MCF 10A (cell line): ENCODE data around the gene OR10A5. TPM values are rescaled to one million over a fixed set of nuclear protein-coding genes. Genes with fewer than 3 reads are reported as not detected.
A peak's percentile ranks its signal among the peaks of the same experiment; 100 is the strongest.
"Not testable (repeated sequence)": the region's sequence is repeated elsewhere in the genome, so short reads cannot be mapped to it uniquely, and the experiment has no call there.

Source experiments
- Bru-seq: library from RNA; stranded (reverse); fragments of 400-500 nt; gene quantifications from one replicate; lab custom pipeline; 2021; lab: Mats Ljungman, UMichigan
- BruChase-seq, 2 experiments: library from RNA; stranded (reverse); fragments of 400-500 nt; gene quantifications; one replicate each; lab custom pipeline; 2021; lab: Mats Ljungman, UMichigan
- BruUV-seq: library from RNA; stranded (reverse); fragments of 400-500 nt; replicated peaks from 2 replicates; lab custom pipeline; 2021; lab: Mats Ljungman, UMichigan
- CTCF ChIA-PET: fragments of 300-600 bp; sonication (Branson Sonifier 250); formaldehyde crosslinking; extraction: SDS; loops from one replicate; lab custom pipeline; 2021; ENCODE audit warnings: antibody characterized with exemption, inconsistent platforms; lab: Yijun Ruan, JAX
- POLR2A ChIA-PET: fragments of 300-600, 350-650 bp; sonication (Branson Sonifier 250); formaldehyde crosslinking; extraction: SDS; loops from one replicate; lab custom pipeline; 2020; ENCODE audit warnings: antibody characterized with exemption, inconsistent platforms; lab: Yijun Ruan, JAX
- DNase-seq: peaks from one replicate; pipeline ENCODE4 v3.0.0-alpha.2; 2018; ENCODE audit not compliant: unreplicated experiment
- H3K27ac Mint-ChIP-seq: one replicate; pipeline ENCODE4 v1.8.0; 2022; ENCODE audit warnings: mild to moderate bottlenecking, low read depth, mixed read lengths; ENCODE audit not compliant: unreplicated experiment
- H3K27me3 Mint-ChIP-seq: one replicate; pipeline ENCODE4 v1.8.0; 2022; ENCODE audit warnings: mixed read lengths; ENCODE audit not compliant: insufficient read depth, unreplicated experiment
- H3K36me3 Mint-ChIP-seq: one replicate; pipeline ENCODE4 v1.8.0; 2022; ENCODE audit warnings: mild to moderate bottlenecking, moderate library complexity, mixed read lengths; ENCODE audit not compliant: insufficient read depth, unreplicated experiment
- H3K4me1 Mint-ChIP-seq: one replicate; pipeline ENCODE4 v1.8.0; 2022; ENCODE audit warnings: mixed read lengths; ENCODE audit not compliant: insufficient read depth, unreplicated experiment
- H3K4me3 Mint-ChIP-seq: one replicate; pipeline ENCODE4 v1.8.0; 2022; ENCODE audit warnings: mild to moderate bottlenecking, moderate library complexity, mixed read lengths; ENCODE audit not compliant: unreplicated experiment
- H3K9me3 Mint-ChIP-seq: one replicate; pipeline ENCODE4 v1.8.0; 2022; ENCODE audit warnings: mixed read lengths; ENCODE audit not compliant: unreplicated experiment
- CTCF ChIP-seq: fragments of 200-600 bp; IDR thresholded peaks from one replicate; pipeline ENCODE4 v1.8.0; 2022; ENCODE audit warnings: antibody characterized with exemption, mild to moderate bottlenecking; ENCODE audit not compliant: unreplicated experiment
- intact Hi-C: fragments of 100-400 bp; cut with micrococcal nuclease; formaldehyde crosslinking; loops from 2 replicates; pipeline ENCODE4 v1.14.1; 2022
- long read RNA-seq: library from polyadenylated mRNA; stranded (forward); transcript quantifications from one replicate; pipeline ENCODE4 v2.0.0, GENCODE V29; 2022
- total RNA-seq: library from RNA; stranded (reverse); gene quantifications from 2 replicates; pipeline ENCODE4 v1.2.3, GENCODE V29; 2022

Gene OR10A5, protein sequence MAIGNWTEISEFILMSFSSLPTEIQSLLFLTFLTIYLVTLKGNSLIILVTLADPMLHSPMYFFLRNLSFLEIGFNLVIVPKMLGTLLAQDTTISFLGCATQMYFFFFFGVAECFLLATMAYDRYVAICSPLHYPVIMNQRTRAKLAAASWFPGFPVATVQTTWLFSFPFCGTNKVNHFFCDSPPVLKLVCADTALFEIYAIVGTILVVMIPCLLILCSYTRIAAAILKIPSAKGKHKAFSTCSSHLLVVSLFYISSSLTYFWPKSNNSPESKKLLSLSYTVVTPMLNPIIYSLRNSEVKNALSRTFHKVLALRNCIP
- total RNA-seq: not detected in 2 replicates
- Bru-seq, nascent RNA: not detected
- not detected for BruChase-seq, experiment 1, labeled RNA remaining after a 6-hour chase
- BruChase-seq, experiment 2, labeled RNA remaining after a 2-hour chase: not detected
- long read RNA-seq: 0 reads

DNA sequence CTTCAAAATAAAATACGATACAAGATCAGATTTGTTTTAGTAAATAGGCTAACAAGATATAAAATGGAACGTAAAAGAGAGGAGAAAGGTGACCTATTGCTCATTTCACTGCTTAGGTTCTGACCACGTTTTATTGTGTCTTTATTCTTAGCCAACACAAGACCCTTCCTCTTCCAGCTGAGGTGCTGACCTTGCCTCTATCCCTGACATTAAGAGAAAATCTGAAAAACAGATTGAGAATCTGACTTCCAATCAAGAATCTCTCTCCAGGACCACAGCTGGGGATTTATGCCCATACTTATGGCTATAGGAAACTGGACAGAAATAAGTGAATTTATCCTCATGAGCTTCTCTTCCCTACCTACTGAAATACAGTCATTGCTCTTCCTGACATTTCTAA is at the start of gene OR10A5:
Gene OR10A5 (plus strand): TSS at position 301 of the 400 bp plus-strand sequence. CDS start 0 bp downstream, at position 301.
- CTCF ChIA-PET: interaction anchor here (1.2 to 1.8 kb wide), 2 partner anchors 33 to 40 kb away, joined by 4 read pairs; no protein-coding TSS in a partner anchor
- H3K4me3 Mint-ChIP-seq: no peak within 1 kb of the TSS

DNA sequence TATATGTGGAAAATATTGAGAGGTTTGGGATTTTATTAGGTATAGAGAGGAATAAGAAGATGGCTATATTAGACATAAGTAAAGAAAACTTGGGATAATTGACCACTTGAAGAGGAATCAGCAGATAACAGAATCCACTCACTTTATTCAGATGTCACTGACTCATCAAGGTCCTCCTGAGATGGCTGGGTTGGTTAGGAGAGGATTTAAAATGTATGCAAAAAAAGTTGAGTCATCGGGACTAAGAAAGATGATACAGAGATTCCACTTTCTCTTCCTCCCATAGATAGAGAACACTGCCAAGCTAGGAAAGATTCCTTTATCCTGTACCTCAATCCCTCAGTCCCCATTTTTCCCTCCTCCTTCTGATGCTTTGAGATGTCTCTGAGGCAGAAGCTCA is 46.1 kb upstream of the OR10A5 start, which contains the start of gene OR6A2:
Gene OR6A2 (minus strand): TSS at position 288 of the 400 bp plus-strand sequence. CDS start 3,981 bp downstream, outside the sequence.
- H3K4me1 Mint-ChIP-seq: no peaks in the 10 kb centered on the region
- ChIA-PET CTCF (interaction anchor here (0.6 to 3.2 kb wide), 4 partner anchors 13 to 1857 kb away, joined by 3 to 11 read pairs (median 6); no protein-coding TSS in a partner anchor), POLR2A (no interaction called here)
- H3K27ac Mint-ChIP-seq: no peak within 1 kb of the TSS
- no TSS peak for BruUV-seq
- no peak for DNase-seq
- intact Hi-C loops: no loop called here
- no peak for TF ChIP-seq CTCF
- no peaks in the 10 kb centered on the region for H3K27me3 Mint-ChIP-seq
- no peak within 1 kb of the TSS for H3K4me3 Mint-ChIP-seq
- H3K9me3 Mint-ChIP-seq: no peaks in the 10 kb centered on the region
- H3K36me3 Mint-ChIP-seq: peaks cover 6% of the 10 kb centered on the region

More for the DNA sequence above, at the start of gene OR10A5:
- POLR2A ChIA-PET: no interaction called here
- Mint-ChIP-seq H3K36me3 (no peaks in the 10 kb centered on the region), H3K27me3 (no peaks in the 10 kb centered on the region), H3K9me3 (peaks cover 9% of the 10 kb centered on the region), H3K4me1 (no peaks in the 10 kb centered on the region), H3K27ac (no peak within 1 kb of the TSS)
- no peak for DNase-seq
- no TSS peak for BruUV-seq
- TF ChIP-seq CTCF: no peak
- intact Hi-C loops: no loop called here

DNA sequence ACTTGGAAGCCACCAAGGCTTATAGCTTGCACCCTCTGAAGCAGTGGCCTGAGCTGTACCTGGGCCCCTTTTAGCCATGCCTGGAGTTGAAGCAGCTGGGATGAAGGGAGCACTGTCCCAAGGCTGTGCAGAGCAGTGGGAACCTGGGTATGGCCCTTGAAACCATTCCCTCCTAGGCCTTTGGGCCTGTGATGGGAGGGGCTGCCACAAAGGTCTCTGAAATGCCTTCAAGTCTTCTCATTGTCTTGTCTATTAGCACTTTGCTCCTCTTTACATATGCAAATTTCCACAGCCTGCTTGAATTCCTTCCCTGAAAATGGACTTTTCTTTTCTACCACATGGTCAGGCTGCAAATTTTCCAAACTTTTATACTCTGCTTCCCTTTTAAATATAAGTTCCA is 44.4 kb upstream of the OR10A5 start:
- H3K4me1 Mint-ChIP-seq, POLR2A ChIA-PET, H3K36me3 Mint-ChIP-seq, intact Hi-C loops, H3K27ac Mint-ChIP-seq, H3K9me3 Mint-ChIP-seq, BruUV-seq, DNase-seq, H3K4me3 Mint-ChIP-seq, H3K27me3 Mint-ChIP-seq: not testable (repeated sequence)
- CTCF ChIA-PET: interaction anchor here (0.6 to 3.2 kb wide), 2 partner anchors 11 to 26 kb away, joined by 4 to 11 read pairs; no protein-coding TSS in a partner anchor

DNA sequence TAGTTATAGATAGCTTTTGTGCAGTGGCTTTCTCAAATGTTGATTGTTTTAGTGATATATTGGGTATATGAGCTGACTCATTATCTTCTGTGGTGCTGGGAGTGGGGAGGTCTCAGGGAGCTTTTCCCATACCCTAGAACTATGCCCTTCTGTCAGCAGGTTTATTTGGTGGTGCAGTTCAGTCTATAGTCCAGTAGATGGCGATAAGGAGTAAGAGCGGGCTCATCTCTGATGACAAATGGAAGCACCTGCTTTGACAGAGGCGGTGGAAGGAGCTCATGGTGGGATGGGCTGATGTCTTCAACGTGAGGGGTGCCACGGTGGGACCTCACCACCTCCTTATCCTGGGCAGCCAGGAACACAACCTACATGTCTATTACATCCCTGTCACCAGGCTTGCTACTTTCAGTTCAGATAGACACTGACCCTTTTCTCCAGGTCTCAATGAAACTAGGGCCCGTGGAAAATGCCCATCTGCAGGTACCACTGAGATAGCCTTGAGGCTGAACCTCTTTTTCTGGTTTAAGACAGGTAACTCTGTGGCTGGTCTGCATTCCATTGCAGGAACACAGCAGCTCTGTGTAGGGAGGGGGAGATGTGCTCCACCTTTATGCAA is 33.0 kb upstream of the OR10A5 start:
- ChIA-PET POLR2A (interaction anchor here (1.0 to 1.1 kb wide), 2 partner anchors 41 to 43 kb away, joined by 3 read pairs; no protein-coding TSS in a partner anchor), CTCF (interaction anchor here (0.6 to 4.4 kb wide), 75 partner anchors 8 to 1830 kb away, joined by 3 to 45 read pairs (median 4); partner anchors contain the start of genes NLRP14, OR10A2, OR10A5 and OR2D3)
- H3K36me3 Mint-ChIP-seq: no peaks in the 10 kb centered on the region
- peak; percentile 64 for DNase-seq
- peaks cover 22% of the 10 kb centered on the region for H3K27me3 Mint-ChIP-seq
- H3K9me3 Mint-ChIP-seq: no peaks in the 10 kb centered on the region
- no peak overlapping the region for H3K4me3 Mint-ChIP-seq
- intact Hi-C loops: loop anchor here (1.0 kb wide), 3 partner anchors 114 to 630 kb away; partner anchors contain the start of gene ZNF215
- peak; percentile 91 for TF ChIP-seq CTCF
- no TSS peak for BruUV-seq
- H3K4me1 Mint-ChIP-seq: no peaks in the 10 kb centered on the region
- H3K27ac Mint-ChIP-seq: no peak overlapping the region
